ENCODE results near the gene RELN. TPM values are rescaled to one million over a fixed set of nuclear protein-coding genes. Genes with fewer than 3 reads are reported as not detected.
"Not testable (repeated sequence)": the region's sequence is repeated elsewhere in the genome, so short reads cannot be mapped to it uniquely, and the experiment has no call there.

Gene RELN
- total RNA-seq, 1 experiment from 2014 or later = 0.02 TPM

- DNase-seq (ENCODE audit: low spot score) = no peak
Observed at GRCh38 chr7:103944230-103944900, 45.1 kb downstream of the RELN start.

- DNase-seq (ENCODE audit: low spot score) = no peak
Observed at GRCh38 chr7:103941976-103942375, 47.5 kb downstream of the RELN start.

GRCh38 chr7:103940382-103941268, 48.8 kb downstream of the RELN start:
- DNase-seq (ENCODE audit: low spot score) = no peak

- no peak for DNase-seq (ENCODE audit: low spot score)
Observed at GRCh38 chr7:103937680-103938079, 51.8 kb downstream of the RELN start.

- DNase-seq (ENCODE audit: low spot score) = no peak
Observed at GRCh38 chr7:103936558-103936957, 52.9 kb downstream of the RELN start.

- no peak for DNase-seq (ENCODE audit: low spot score)
Observed at GRCh38 chr7:103934508-103934907, 55.0 kb downstream of the RELN start.

GRCh38 chr7:103932389-103932788, 57.1 kb downstream of the RELN start:
- DNase-seq (ENCODE audit: low spot score) = no peak

- no peak for DNase-seq (ENCODE audit: low spot score)
Observed at GRCh38 chr7:103929901-103930311, 59.6 kb downstream of the RELN start.

GRCh38 chr7:103928581-103928980, 60.9 kb downstream of the RELN start:
- no peak for DNase-seq (ENCODE audit: low spot score)

GRCh38 chr7:103924184-103924583, 65.3 kb downstream of the RELN start:
- DNase-seq (ENCODE audit: low spot score) = no peak

- DNase-seq (ENCODE audit: low spot score) = no peak
Observed at GRCh38 chr7:103922407-103922806, 67.1 kb downstream of the RELN start.

GRCh38 chr7:103921692-103922091, 67.8 kb downstream of the RELN start:
- no peak for DNase-seq (ENCODE audit: low spot score)

GRCh38 chr7:103919272-103919868, 70.1 kb downstream of the RELN start:
- no peak for DNase-seq (ENCODE audit: low spot score)

GRCh38 chr7:103918631-103919271, 70.7 kb downstream of the RELN start:
- no peak for DNase-seq (ENCODE audit: low spot score)

- peak; percentile 55 for DNase-seq (ENCODE audit: low spot score)
Observed at GRCh38 chr7:103915680-103916357, 73.6 kb downstream of the RELN start.

GRCh38 chr7:103914147-103914899, 75.1 kb downstream of the RELN start:
- peak; percentile 46 for DNase-seq (ENCODE audit: low spot score)

GRCh38 chr7:103912891-103913605, 76.4 kb downstream of the RELN start:
- no peak for DNase-seq (ENCODE audit: low spot score)

GRCh38 chr7:103911015-103911414, 78.4 kb downstream of the RELN start:
- DNase-seq (ENCODE audit: low spot score) = not testable (repeated sequence)

- no peak for DNase-seq (ENCODE audit: low spot score)
Observed at GRCh38 chr7:103905997-103906396, 83.5 kb downstream of the RELN start.

- DNase-seq (ENCODE audit: low spot score) = peak; percentile 7
Observed at GRCh38 chr7:103902917-103903316, 86.5 kb downstream of the RELN start.

Data from A172 (cell line).